Measurements from ENCODE around the gene MORN2. TPM values are rescaled to one million over a fixed set of nuclear protein-coding genes. Genes with fewer than 3 reads are reported as not detected.

MORN2 gene
- total and polyA plus RNA-seq, 2 donors (not counting 1 experiment from before 2014, with no cell fraction given): 0.70 to 3.9 TPM

DNA sequence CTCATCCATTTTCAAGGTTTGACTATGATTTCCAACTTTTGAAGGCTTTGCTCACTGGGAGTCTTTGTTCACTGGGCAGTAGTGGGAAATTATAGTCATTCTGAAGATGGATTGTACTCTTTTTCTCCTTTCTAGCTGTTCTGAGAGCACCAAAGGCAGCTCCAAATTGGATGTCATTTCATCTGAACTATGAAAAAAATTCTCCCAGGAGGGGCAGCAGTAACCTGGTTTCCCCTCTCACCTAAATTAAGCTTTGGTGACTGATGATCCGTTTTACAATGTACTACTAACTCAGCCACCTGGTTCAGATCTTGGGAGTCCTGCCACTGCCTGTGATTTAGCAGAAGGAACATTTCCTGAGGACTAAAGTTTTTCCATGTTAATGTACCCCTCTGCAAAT lies 31.5 kb downstream of the MORN2 start:
- CTCF ChIA-PET: no interaction called here
- H3K27me3 Mint-ChIP-seq: no peaks in the 10 kb centered on the region
- Histone ChIP-seq H3K9me3 (ENCODE audit: control extremely low read depth in 1 of 3, control insufficient read depth in 2 of 3, insufficient read depth in 1 of 3, low read length in 2 of 3) (no peaks in the 10 kb centered on the region), H3K4me3 (ENCODE audit: control extremely low read depth in 1 of 5, extremely low read depth in 1 of 5, insufficient read depth in 1 of 5, low read depth in 2 of 5, low read length in 4 of 5) (no peak overlapping the region), H2AFZ (ENCODE audit: insufficient read depth, low read depth, low read length, poor library complexity, severe bottlenecking) (no peak overlapping the region), H3K4me2 (replicated peaks; ENCODE audit: low read depth, low read length, poor library complexity, severe bottlenecking) (no peak overlapping the region), H4K20me1 (ENCODE audit: control insufficient read depth, insufficient read depth, low read length, poor library complexity, severe bottlenecking) (no peaks in the 10 kb centered on the region), H3K4me1 (ENCODE audit: control insufficient read depth in 2 of 2, insufficient read depth in 2 of 2, low read length in 2 of 2) (no peaks in the 10 kb centered on the region), H3K27ac (ENCODE audit: low read length in 2 of 2) (no peak overlapping the region), H3K9ac (ENCODE audit: low read length) (no peak overlapping the region), H3K27me3 (replicated peaks in 1 of 4; ENCODE audit: control extremely low read depth in 1 of 4, control insufficient read depth in 3 of 4, insufficient read depth in 4 of 4, low read length in 3 of 4) (peaks cover 0 to 4% (median 0%) of the 10 kb centered on the region in 4 experiments), H3K79me2 (ENCODE audit: control insufficient read depth, insufficient read depth, low read length) (no peaks in the 10 kb centered on the region), H3K36me3 (replicated peaks in 1 of 2; ENCODE audit: control extremely low read depth in 1 of 2, control insufficient read depth in 1 of 2, extremely low read depth in 1 of 2, insufficient read depth in 2 of 2, low read length in 1 of 2) (no peaks in the 10 kb centered on the region)
- intact Hi-C loops (cut with micrococcal nuclease): no loop called here
- ATAC-seq (ENCODE audit: low read depth): no peak
- no peak for TF ChIP-seq EZH2 (IDR thresholded peaks at IDR 0.05; ENCODE audit: borderline replicate concordance, insufficient read depth, low read depth, low read length, poor library complexity, severe bottlenecking)
- TF ChIP-seq, protein P1, sequence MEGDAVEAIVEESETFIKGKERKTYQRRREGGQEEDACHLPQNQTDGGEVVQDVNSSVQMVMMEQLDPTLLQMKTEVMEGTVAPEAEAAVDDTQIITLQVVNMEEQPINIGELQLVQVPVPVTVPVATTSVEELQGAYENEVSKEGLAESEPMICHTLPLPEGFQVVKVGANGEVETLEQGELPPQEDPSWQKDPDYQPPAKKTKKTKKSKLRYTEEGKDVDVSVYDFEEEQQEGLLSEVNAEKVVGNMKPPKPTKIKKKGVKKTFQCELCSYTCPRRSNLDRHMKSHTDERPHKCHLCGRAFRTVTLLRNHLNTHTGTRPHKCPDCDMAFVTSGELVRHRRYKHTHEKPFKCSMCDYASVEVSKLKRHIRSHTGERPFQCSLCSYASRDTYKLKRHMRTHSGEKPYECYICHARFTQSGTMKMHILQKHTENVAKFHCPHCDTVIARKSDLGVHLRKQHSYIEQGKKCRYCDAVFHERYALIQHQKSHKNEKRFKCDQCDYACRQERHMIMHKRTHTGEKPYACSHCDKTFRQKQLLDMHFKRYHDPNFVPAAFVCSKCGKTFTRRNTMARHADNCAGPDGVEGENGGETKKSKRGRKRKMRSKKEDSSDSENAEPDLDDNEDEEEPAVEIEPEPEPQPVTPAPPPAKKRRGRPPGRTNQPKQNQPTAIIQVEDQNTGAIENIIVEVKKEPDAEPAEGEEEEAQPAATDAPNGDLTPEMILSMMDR (IDR thresholded peaks at IDR 0.05): no peak
- POLR2A ChIA-PET: no interaction called here
- no peaks in the 10 kb centered on the region for H3K9me3 Mint-ChIP-seq (ENCODE audit: insufficient read depth)
- H3K27ac Mint-ChIP-seq: no peak overlapping the region
- DNase-seq: no peak
- H3K4me1 Mint-ChIP-seq: no peaks in the 10 kb centered on the region
- WGBS (ENCODE audit: insufficient coverage): no CpG with 5 or more reads among the region's 1 CpG
- H3K4me3 Mint-ChIP-seq: no peak overlapping the region

DNA sequence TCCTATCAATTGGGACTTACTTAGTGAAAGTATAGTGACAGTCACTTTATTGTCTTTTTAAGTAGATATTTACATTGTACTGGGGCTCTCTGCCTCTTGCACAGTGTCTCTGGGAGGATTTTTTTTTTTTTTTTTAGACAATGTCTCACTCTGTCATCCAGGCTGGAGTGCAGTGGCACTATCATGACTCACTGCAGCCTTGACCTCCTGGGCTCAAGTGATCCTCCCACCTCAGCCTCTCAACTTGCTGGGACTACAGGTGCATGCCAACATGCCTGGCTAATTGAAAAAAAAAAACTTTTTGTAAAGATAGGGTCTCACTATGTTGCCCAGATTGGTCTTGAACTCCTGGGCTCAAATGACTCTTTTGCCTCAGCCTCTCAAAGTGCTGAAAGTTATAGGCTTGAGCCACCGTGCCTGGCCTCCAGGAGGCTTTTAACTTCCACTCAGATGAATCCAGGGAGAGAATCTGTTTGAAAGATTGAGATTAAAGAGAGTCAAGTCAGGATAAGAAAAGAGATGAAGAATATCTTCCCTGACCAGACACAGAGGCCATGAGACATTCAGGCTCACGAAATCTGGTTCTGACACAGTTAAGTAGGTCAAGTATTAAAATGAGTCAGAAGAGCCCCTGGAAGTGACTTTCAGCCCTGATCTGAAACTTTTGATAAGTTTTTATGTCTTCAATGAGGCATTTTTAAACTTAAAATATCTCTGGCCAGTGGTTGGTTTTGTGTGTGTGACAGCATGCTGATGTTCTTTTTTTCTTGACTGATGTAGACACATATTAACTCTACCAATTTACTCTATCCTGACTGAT lies 32.2 kb downstream of the MORN2 start:
- no peaks in the 10 kb centered on the region for H4K20me1 ChIP-seq (ENCODE audit: control insufficient read depth, insufficient read depth, low read length, poor library complexity, severe bottlenecking)
- H3K4me2 ChIP-seq (replicated peaks; ENCODE audit: low read depth, low read length, poor library complexity, severe bottlenecking): no peak overlapping the region
- peaks cover 0 to 4% (median 0%) of the 10 kb centered on the region in 4 experiments for H3K27me3 ChIP-seq (replicated peaks in 1 of 4; ENCODE audit: control extremely low read depth in 1 of 4, control insufficient read depth in 3 of 4, insufficient read depth in 4 of 4, low read length in 3 of 4)
- WGBS (ENCODE audit: insufficient coverage): no CpG with 5 or more reads among the region's 2 CpGs
- intact Hi-C loops (cut with micrococcal nuclease): no loop called here
- H3K27ac ChIP-seq (ENCODE audit: low read length in 2 of 2): no peak overlapping the region
- no peaks in the 10 kb centered on the region for H3K79me2 ChIP-seq (ENCODE audit: control insufficient read depth, insufficient read depth, low read length)
- DNase-seq: no peak
- no peak overlapping the region for H3K4me3 ChIP-seq (ENCODE audit: control extremely low read depth in 1 of 5, extremely low read depth in 1 of 5, insufficient read depth in 1 of 5, low read depth in 2 of 5, low read length in 4 of 5)
- no peaks in the 10 kb centered on the region for H3K27me3 Mint-ChIP-seq
- no peaks in the 10 kb centered on the region for H3K36me3 ChIP-seq (replicated peaks in 1 of 2; ENCODE audit: control extremely low read depth in 1 of 2, control insufficient read depth in 1 of 2, extremely low read depth in 1 of 2, insufficient read depth in 2 of 2, low read length in 1 of 2)
- H3K9me3 ChIP-seq (ENCODE audit: control extremely low read depth in 1 of 3, control insufficient read depth in 2 of 3, insufficient read depth in 1 of 3, low read length in 2 of 3): no peaks in the 10 kb centered on the region
- H3K4me1 ChIP-seq (ENCODE audit: control insufficient read depth in 2 of 2, insufficient read depth in 2 of 2, low read length in 2 of 2): no peaks in the 10 kb centered on the region
- TF ChIP-seq EZH2 (IDR thresholded peaks at IDR 0.05; ENCODE audit: borderline replicate concordance, insufficient read depth, low read depth, low read length, poor library complexity, severe bottlenecking): no peak
- TF ChIP-seq, protein P1 (IDR thresholded peaks at IDR 0.05): no peak
- H2AFZ ChIP-seq (ENCODE audit: insufficient read depth, low read depth, low read length, poor library complexity, severe bottlenecking): no peak overlapping the region
- no peak overlapping the region for H3K4me3 Mint-ChIP-seq
- H3K4me1 Mint-ChIP-seq: no peaks in the 10 kb centered on the region
- POLR2A ChIA-PET: no interaction called here
- no peaks in the 10 kb centered on the region for H3K9me3 Mint-ChIP-seq (ENCODE audit: insufficient read depth)
- no peak for ATAC-seq (ENCODE audit: low read depth)
- CTCF ChIA-PET: no interaction called here
- H3K9ac ChIP-seq (ENCODE audit: low read length): no peak overlapping the region
- H3K27ac Mint-ChIP-seq: no peak overlapping the region

Data from B cell (primary cell).